PFSK-1 (cell line): ENCODE results near the gene VPS45.

ENCODE experiments used
- FOXP2 ChIP-seq: optimal IDR thresholded peaks from 2 replicates; pipeline ENCODE3; 2011; ENCODE audit warnings: borderline replicate concordance, control low read depth, inconsistent platforms; ENCODE audit not compliant: insufficient read depth; ENCODE audit errors: extremely low read length, extremely low read depth
- POLR2AphosphoS5 ChIP-seq: IDR thresholded peaks from 2 replicates; pipeline ENCODE4 v1.6.1; 2012; ENCODE audit warnings: low read depth, mild to moderate bottlenecking, control low read depth, low read length, moderate library complexity
- REST ChIP-seq, 2 experiments: IDR thresholded peaks; 2 replicates each; pipeline versions ENCODE4 v1.6.1 to v1.8.0; 2011 to 2012; ENCODE audit warnings: low read depth in 2 of 2, low read length in 2 of 2, control low read depth in 1 of 2, inconsistent platforms in 1 of 2, mild to moderate bottlenecking in 1 of 2, moderate library complexity in 1 of 2; ENCODE audit not compliant: insufficient read depth in 1 of 2
- SIN3A ChIP-seq: IDR thresholded peaks from 2 replicates; pipeline ENCODE4 v1.6.1; 2012; ENCODE audit warnings: mild to moderate bottlenecking, low read length, moderate library complexity, borderline replicate concordance; ENCODE audit not compliant: insufficient read depth
- TAF1 ChIP-seq: IDR thresholded peaks from 2 replicates; pipeline ENCODE4 v1.6.1; 2012; ENCODE audit warnings: low read length, control low read depth, borderline replicate concordance; ENCODE audit not compliant: insufficient read depth

Gene VPS45

DNA sequence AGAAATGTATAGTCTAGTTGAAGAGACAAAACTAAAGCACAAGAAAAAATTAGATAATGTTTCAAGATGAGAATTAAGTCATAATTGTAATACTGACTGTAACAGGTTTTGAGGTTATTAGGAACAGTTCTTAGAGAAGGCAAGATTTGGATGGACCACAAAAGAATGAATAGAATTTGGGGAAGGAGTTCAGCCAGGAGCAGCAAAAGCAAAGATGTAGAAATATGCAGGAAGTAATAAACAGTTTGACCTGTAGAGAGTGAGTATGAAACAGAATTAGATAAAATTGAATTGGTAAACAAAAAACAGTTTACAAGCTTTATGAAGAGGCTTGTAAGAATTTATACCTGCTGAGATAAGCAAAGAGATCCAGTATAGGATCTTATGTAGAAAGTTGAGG lies 16.3 kb downstream of the VPS45 start:
- TF ChIP-seq REST (IDR thresholded peaks at IDR 0.05; ENCODE audit: insufficient read depth in 1 of 2, low read depth in 2 of 2, low read length in 2 of 2): no peak
- TF ChIP-seq FOXP2: no peak
- no peak for TF ChIP-seq POLR2AphosphoS5
- TF ChIP-seq SIN3A: no peak
- TF ChIP-seq TAF1: no peak

DNA sequence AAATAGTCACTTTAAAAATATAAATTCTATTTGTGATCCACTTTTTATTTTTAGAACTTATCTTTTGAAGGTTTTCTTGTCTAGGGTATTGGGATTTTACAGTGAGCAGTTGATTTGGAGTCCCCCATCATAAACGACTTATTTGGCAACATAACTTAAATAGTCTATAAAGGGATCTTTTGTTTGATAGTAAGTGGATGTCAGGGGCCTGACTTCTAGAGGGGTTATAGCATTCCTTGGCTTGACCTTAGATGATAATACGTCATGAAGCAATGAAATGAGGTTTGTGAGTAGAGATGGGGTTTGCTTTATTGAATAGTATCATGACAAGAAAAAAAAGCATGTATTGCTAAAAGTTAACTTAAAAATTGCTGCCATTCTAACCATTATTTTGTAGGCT lies 17.8 kb downstream of the VPS45 start:
- TF ChIP-seq FOXP2 (no peak), REST (IDR thresholded peaks at IDR 0.05; ENCODE audit: insufficient read depth in 1 of 2, low read depth in 2 of 2, low read length in 2 of 2) (no peak), TAF1 (no peak), SIN3A (no peak), POLR2AphosphoS5 (no peak)

GRCh38 chr1:150087415-150087814 lies 19.8 kb downstream of the VPS45 start:
- no peak for TF ChIP-seq REST (IDR thresholded peaks at IDR 0.05; ENCODE audit: insufficient read depth in 1 of 2, low read depth in 2 of 2, low read length in 2 of 2)
- no peak for TF ChIP-seq FOXP2
- TF ChIP-seq SIN3A: no peak
- TF ChIP-seq POLR2AphosphoS5: no peak
- TF ChIP-seq TAF1: no peak

GRCh38 chr1:150089846-150090520 lies 22.4 kb downstream of the VPS45 start:
- TF ChIP-seq TAF1 (no peak), POLR2AphosphoS5 (no peak), REST (IDR thresholded peaks at IDR 0.05; ENCODE audit: insufficient read depth in 1 of 2, low read depth in 2 of 2, low read length in 2 of 2) (no peak), FOXP2 (no peak), SIN3A (no peak)
